Measurements from ENCODE around the gene IGF1R.

GRCh38 chr15:98740963-98741362 is 92.6 kb downstream of the IGF1R start:
- TF ChIP-seq CTCF (IDR thresholded peaks at IDR 0.05) (no peak), POLR2A (IDR thresholded peaks at IDR 0.05) (no peak)
